Measurements from ENCODE around the gene NCCRP1. TPM values are rescaled to one million over a fixed set of nuclear protein-coding genes. Genes with fewer than 3 reads are reported as not detected.

The NCCRP1 gene
- total RNA-seq, 1 donor from 2014 or later = 9.9 TPM

DNA sequence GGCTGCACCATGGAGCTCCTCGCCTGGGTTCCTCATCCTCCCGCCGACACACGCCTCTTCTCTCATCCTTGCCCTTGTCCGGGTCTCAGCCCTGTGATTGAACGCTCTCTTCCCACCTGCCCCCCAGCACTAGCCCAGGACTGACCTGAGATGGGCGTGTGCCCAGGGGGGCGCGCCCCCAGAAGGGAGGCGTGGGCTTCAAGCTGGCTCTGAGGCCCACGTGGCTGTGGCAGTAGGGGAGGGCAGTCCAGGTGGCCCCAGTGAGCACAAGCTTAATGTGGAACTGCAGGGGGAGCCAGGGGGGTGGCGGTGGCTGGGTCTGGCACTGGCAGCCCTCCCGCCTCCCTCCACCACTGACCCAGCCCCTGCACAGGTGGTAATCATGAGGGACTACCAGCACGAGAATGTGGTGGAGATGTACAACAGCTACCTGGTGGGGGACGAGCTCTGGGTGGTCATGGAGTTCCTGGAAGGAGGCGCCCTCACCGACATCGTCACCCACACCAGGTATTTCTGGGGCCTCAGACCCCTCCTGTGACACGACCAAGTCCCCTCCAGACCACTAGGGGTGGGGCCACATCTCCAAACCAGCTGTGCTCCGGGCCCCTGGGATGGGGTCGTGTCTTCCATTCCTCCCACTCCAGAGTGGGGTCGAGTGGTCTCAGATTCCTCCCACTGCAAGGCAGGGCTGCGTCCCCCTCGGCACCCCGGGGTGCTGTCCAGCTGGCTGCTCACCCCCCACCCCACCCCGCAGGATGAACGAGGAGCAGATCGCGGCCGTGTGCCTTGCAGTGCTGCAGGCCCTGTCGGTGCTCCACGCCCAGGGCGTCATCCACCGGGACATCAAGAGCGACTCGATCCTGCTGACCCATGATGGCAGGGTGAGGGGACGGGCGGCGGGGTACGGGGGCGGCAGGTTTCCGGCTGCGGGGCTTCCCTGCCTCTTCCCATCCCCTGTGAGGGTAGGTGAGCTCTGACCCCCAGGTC lies 21.9 kb upstream of the NCCRP1 start:
- H3K4me3 ChIP-seq (ENCODE audit: low read depth, low read length) = no peak overlapping the region
- no peak for DNase-seq (ENCODE audit: low read depth)
- no peak for TF ChIP-seq CTCF (conservative IDR thresholded peaks at IDR 0.05; ENCODE audit: low read depth, low read length)

DNA sequence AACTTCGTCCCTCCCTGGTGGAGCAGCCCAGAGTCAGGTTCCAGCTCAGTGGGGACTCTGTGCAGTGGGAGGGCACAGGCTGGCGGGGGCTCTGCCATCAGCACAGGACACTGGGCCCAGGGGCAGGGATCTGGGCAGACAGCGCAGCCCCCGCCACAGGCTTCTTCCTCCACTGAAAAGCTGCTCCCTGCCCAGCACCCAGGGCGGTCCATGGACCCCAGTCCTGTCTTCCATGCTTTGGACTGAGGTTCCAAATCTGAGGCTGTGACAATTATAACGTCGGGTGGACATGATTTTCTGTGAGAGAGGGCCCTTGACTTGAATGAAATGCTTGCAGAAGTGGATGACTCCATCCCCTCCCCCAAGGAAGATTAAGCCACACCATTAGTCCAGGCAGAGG lies 21.2 kb upstream of the NCCRP1 start:
- DNase-seq (ENCODE audit: low read depth) = no peak
- no peak for TF ChIP-seq CTCF (conservative IDR thresholded peaks at IDR 0.05; ENCODE audit: low read depth, low read length)
- H3K4me3 ChIP-seq (ENCODE audit: low read depth, low read length) = no peak overlapping the region

- TF ChIP-seq CTCF (conservative IDR thresholded peaks at IDR 0.05; ENCODE audit: low read depth, low read length) = no peak
- no peak overlapping the region for H3K4me3 ChIP-seq (ENCODE audit: low read depth, low read length)
- no peak for DNase-seq (ENCODE audit: low read depth)
These were observed 19.6 kb upstream of the NCCRP1 start for GRCh38 chr19:39177110-39177699.

DNA sequence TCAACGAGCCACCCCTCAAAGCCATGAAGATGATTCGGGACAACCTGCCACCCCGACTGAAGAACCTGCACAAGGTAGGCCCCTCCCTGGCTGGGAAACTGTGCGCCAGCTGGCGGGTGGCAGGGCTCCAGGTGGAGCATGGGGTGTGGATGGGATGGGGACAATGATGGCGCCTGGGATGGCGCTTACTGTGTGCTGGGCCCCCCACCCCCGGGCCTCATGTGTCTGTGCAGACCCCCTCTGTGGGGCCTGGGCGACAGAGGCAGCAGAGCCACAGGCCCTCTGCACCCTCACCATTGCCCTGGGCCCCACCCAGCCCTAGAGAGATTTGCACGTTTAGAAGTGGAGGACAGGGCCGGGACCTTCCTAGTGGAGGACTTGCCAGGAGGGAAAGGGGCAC lies 19.0 kb upstream of the NCCRP1 start:
- no peak overlapping the region for H3K4me3 ChIP-seq (ENCODE audit: low read depth, low read length)
- no peak for TF ChIP-seq CTCF (conservative IDR thresholded peaks at IDR 0.05; ENCODE audit: low read depth, low read length)

GRCh38 chr19:39178296-39179006 lies 18.3 kb upstream of the NCCRP1 start:
- no peak overlapping the region for H3K4me3 ChIP-seq (ENCODE audit: low read depth, low read length)
- no peak for TF ChIP-seq CTCF (conservative IDR thresholded peaks at IDR 0.05; ENCODE audit: low read depth, low read length)
- no peak for DNase-seq (ENCODE audit: low read depth)

More for the DNA sequence above, 19.0 kb upstream of the NCCRP1 start:
- DNase-seq (ENCODE audit: low read depth) = no peak

- H3K4me3 ChIP-seq (ENCODE audit: low read depth, low read length) = no peak overlapping the region
- TF ChIP-seq CTCF (conservative IDR thresholded peaks at IDR 0.05; ENCODE audit: low read depth, low read length) = no peak
- no peak for DNase-seq (ENCODE audit: low read depth)
These were observed 17.0 kb upstream of the NCCRP1 start for GRCh38 chr19:39179754-39180153.

Measured in epithelial cell of proximal tubule (primary cell).